SH-SY5Y (cell line): Measurements from ENCODE around the gene MPRIP.

Experiments used
- GATA2 ChIP-seq: IDR thresholded peaks from 2 replicates; pipeline ENCODE4 v1.6.1; 2011; ENCODE audit warnings: mild to moderate bottlenecking, low read depth, low read length
- GATA3 ChIP-seq: IDR thresholded peaks from 2 replicates; pipeline ENCODE4 v1.6.1; 2011; ENCODE audit warnings: low read depth, mild to moderate bottlenecking, low read length, moderate library complexity

GRCh38 chr17:17151962-17152361 lies 109.7 kb downstream of the MPRIP start:
- TF ChIP-seq GATA3: no peak
- TF ChIP-seq GATA2: no peak
